HG02571 (cell line): Measurements from ENCODE around the gene NCF1.
"Not testable (repeated sequence)": the region's sequence is repeated elsewhere in the genome, so short reads cannot be mapped to it uniquely, and the experiment has no call there.

Source experiments
- ATAC-seq: cut with Tn5 transposase; IDR thresholded peaks from one replicate; pipeline ENCODE4 v1.9.1; 2021; ENCODE audit warnings: mild to moderate bottlenecking, moderate library complexity; ENCODE audit not compliant: unreplicated experiment

Gene NCF1

DNA sequence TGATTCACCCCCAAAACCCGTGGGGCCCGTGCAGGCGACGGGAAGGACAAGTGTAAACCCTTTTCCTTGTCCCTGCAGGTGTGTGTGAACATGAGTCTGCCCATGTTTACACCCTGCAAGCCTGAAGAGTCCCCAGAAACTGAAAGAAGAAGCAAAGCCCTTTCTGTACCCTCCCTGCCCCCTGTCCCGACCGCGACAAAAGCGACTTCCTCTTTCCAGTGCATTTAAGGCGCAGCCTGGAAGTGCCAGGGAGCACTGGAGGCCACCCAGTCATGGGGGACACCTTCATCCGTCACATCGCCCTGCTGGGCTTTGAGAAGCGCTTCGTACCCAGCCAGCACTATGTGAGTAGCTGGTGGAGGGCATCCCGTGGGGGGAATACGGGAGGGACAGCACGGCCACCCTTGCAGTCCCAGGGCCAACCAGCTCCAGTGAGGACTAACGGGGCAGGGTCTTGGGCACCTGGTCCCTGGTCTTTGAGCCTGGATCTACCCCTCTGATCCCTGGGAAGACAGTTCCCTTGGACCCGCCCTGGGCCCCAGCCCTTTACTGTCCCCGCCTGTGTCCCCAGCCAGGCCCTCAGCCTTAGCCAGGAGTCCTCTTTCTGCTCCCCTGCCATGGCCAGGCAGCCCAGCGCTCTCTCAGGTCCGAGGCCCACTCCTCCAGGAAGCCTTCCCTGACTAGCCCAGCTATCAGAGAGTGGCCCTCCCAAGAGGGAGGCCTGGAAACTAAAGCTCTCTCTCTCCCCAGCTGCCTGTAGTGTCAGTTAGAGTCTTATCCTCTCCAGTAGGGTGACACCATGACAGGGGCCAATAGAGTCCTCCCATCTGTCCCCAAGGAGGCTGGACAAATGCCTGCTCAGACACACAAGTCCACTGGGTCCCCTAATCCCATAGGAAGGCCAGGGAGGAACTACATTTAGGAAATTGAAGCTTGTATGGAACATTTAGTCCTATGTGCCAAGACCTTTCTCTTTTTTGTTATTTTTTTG is at the start of gene NCF1:
Gene NCF1 (plus strand): TSS at position 252 of the 991 bp plus-strand sequence. CDS start 21 bp downstream, at position 273.
- peak; percentile 80 for ATAC-seq

DNA sequence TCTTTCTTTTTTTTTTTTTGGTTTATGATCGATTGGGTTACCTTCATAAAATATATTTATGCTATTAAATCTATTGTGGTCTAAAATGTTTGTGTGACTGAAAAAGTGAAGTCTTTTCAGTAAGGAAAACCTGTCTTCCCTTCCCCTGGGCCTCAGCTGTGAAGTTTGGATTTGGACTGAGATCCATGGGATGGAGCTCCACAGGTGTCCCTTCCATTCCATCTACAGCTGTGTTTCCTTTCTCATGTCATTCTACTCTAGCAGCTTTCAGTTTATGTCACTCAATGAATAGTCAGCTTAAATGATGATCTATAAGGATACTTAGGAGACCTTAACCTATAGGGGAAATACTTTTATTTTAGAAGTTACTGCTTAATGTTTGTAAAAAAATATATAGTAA is 48.0 kb upstream of the NCF1 start:
- ATAC-seq, result no peak

GRCh38 chr7:74726309-74727101 is 47.3 kb upstream of the NCF1 start:
- no peak for ATAC-seq

DNA sequence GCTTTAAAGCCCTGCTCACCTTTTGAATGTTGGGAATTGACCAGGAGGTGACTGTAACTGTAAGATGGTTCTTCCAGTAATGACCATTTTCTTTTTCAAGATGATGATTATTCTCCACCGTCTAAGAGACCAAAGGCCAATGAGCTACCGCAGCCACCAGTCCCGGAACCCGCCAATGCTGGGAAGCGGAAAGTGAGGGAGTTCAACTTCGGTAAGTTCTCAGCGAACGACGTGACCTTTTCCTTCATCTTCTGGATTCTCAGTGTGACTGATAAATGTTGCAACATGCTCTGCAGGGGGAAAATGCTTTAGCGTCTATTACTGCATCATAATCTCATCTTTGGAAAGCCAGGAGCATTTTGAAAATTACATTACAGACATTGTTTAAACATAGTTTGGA is 45.1 kb upstream of the NCF1 start:
- not testable (repeated sequence) for ATAC-seq

- not testable (repeated sequence) for ATAC-seq
Observed at GRCh38 chr7:74730186-74730585, 43.6 kb upstream of the NCF1 start.

GRCh38 chr7:74739974-74740703 is 33.7 kb upstream of the NCF1 start:
- ATAC-seq, result not testable (repeated sequence)

DNA sequence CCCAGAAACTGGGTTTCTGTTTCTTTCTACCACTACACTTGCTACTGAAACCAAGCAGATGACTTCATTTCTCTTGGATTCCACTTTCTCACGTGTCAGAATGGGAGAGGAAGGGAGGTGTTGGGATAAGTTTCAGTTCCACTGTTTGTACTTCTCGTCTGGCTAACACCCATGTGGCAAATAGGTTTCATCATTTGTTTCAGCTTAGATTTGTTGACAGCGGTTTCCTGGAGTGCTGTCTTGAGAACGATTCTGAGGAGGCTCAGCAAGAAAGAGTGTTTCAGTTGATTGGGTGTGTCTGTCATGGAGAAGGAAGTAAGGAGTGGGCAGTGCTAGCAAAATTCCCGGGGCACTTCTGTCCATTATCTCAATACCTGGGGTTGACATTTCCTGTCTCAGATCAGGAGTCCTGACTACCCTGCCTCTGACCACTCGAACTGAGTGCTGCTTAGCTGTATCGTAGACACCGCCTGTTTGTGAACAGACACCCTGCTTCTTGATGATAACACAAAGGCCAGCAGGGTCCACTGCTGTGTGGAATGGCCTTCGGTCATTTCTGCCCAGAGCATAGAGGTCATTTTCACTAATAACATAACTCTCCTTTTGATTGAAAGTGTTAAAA is 29.8 kb upstream of the NCF1 start:
- ATAC-seq, result not testable (repeated sequence)

- ATAC-seq, result not testable (repeated sequence)
Observed at GRCh38 chr7:74753921-74754482, 19.8 kb upstream of the NCF1 start.

DNA sequence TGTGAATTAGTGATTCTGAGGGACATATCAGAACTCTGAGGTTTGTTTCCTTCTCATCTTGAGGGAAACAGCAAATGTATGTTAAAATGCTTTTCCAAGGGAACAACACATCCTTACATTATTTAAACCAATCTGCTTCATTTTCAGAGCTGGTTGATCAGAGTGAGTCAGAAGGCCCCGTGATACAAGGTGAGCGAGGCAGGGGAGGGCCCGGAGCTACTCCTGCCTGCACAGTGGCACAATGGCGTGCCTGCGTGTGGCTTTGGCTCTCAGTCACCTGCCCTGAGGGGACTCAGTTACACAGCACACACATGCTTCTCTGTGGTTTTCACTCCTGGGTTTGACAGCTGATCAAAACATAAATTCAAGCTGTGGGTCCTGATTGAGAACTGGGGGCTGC is 17.1 kb upstream of the NCF1 start:
- not testable (repeated sequence) for ATAC-seq

- ATAC-seq, result not testable (repeated sequence)
Observed at GRCh38 chr7:74758268-74758667, 15.5 kb upstream of the NCF1 start.

DNA sequence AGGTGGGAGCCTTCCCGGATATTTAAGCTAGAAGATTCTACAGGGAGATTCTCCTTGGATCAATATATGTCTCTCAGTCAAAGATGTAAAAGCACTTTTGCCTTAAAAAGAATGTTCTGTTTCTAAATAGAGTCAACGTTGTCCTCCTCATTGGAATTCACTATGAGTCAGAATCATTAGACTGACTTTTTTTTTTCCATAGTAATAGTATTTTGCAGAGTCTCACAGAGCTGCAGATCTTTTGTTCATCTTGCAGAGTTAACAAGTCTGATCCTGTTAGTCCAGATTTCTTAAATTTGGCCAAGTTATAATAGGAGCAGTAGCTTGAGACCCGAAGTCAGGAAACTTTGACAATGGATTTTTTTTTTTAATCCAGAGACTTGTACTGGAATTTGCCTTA is 14.8 kb upstream of the NCF1 start:
- ATAC-seq, result not testable (repeated sequence)

GRCh38 chr7:74765205-74765918 is 8.4 kb upstream of the NCF1 start:
- ATAC-seq, result not testable (repeated sequence)

GRCh38 chr7:74766509-74766908 is 7.3 kb upstream of the NCF1 start:
- ATAC-seq, result not testable (repeated sequence)

DNA sequence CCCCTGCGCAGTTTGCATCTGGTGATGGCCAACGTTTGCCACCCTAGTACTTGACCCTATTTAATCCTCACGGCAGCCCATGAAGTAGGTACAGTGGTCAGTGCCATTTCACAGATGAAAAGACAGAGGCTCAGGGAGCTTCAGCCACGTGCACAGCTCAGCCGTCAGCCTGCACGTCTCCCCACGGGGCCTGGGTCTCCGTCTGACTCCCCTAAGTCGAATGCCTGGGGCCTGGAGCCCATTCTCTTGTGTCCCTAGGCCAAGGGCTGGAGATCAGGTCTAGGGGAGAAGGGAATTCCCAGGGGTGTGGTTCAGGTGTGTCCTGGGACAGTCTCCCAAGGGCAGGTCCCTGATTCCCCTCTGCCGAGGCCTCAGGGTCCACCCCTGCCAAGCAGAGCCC is 6.8 kb upstream of the NCF1 start:
- ATAC-seq, result not testable (repeated sequence)

DNA sequence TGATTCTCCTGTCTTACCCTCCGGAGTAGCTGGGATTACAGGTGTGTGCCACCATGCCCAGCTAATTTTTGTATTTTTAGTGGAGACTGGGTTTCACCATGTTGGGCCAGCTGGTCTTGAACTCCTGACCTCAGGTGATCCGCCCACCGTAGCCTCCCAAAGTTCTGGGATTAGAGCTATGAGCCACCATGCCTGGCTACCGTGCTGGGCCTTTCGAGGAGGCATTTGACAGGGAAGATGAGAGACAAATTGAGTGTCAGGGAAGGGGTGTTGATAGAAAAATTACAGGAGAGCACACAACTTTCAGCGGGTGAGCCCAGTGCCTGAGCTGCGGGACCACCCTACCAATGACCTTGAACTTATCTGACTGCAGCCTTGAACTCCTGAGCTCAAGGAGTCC is 3.7 kb upstream of the NCF1 start:
- ATAC-seq, result not testable (repeated sequence)

- not testable (repeated sequence) for ATAC-seq
Observed at GRCh38 chr7:74772093-74772492, 1.7 kb upstream of the NCF1 start.

- ATAC-seq, result not testable (repeated sequence)
Observed at GRCh38 chr7:74775111-74775510, 1.3 kb downstream of the NCF1 start.

- ATAC-seq, result not testable (repeated sequence)
Observed at GRCh38 chr7:74779053-74779452, 5.2 kb downstream of the NCF1 start.

DNA sequence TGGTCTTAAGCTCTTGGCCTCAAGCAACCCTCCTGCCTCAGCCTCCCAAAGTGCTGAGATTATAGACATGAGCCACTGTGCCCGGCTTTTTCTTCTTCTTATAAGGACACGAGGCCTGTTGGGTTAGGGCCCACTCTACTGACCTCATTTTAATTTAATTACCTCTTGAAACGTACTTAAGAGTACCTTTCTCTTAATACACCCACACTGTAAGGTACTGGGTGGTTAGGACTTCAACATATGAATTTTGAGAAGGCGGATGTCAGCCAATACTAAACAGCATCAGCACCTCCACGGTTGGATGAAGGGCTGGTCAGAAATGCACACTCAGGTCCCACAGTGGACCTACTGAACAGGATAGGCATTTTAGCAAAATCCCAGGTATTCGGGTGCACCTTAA is 7.9 kb downstream of the NCF1 start:
- not testable (repeated sequence) for ATAC-seq
